ENCODE data around the gene KCNG2. TPM values are rescaled to one million over a fixed set of nuclear protein-coding genes. Genes with fewer than 3 reads are reported as not detected.

KCNG2 gene
- total and polyA plus RNA-seq, 4 donors = 0.03 to 0.23 (median 0.08) TPM; not detected in 1

DNA sequence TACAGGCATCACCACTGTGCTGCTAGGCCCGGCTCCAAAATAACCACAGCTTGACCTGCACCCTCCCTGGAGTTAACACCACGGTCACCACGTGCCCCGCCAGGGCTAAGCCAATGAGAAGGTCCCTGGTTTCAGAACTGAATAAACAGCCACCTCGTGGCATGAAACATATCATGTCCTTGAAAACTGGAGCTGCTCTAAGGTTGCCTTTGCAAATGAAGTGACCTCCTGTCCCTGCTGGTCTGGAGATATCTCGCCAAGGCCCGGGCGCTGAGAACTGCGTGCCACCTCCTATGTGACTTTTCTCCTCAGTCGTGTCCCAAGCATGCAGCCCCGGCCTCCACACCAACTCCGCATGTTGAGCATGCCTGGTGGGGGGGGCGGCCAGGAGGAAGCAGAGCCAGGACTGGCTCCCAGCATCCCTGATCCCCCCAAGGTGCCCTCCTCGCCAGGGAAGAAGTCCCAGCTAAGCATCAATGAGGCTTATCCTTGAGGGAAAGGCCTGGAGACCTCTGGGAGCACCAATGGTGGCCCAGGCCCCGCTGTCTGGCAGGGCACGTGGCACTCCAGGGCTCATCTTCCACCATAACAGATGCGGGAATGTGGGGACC lies 16.3 kb upstream of the KCNG2 start:
- WGBS = 77% methylated on average over 17 of the region's 17 CpGs
- Histone ChIP-seq H3K27ac (ENCODE audit: low read depth in 1 of 2, low read length in 2 of 2) (no peak overlapping the region), H3K27me3 (ENCODE audit: control insufficient read depth in 4 of 4, insufficient read depth in 4 of 4, low read length in 3 of 4) (no peaks in the 10 kb centered on the region)

DNA sequence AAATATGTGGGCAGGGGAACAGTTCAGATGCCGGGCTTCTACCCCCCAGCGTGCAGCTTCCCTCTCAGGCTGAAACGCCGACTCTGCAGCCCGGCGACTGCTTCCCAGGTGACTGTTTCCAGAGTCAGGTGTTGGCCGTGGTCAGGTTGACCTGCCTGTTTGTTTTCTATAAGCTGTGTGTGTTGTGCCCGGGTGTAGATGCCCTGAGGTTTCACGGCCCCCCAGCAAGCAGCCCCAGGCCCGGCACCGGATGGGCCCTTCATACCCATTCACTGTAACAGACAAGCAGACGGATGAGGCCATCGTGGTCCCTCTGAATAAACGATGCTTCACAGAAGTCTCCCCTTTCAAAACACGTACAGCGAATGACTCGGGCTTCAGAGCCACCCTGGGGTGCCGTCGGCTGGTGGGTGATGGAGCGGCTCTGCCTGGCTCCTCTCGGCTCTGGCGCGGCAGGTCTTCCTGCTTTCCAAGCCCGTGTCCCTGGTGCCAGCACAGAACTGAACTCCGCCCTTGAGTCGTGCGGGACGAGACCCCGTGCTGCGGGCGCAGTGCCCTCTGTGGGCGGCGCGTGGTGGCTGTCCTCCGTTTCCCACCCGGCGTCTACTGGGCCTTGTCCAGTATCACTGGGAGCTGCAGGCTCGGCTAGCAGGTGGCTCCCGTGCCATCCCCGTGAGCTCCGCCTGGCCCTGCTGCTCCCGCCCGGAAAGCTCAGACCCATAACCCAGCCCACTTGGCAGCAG lies 15.0 kb upstream of the KCNG2 start:
- no peak for DNase-seq (ENCODE audit: low spot score)
- TF ChIP-seq SP1 (IDR thresholded peaks at IDR 0.05) (no peak), RXRA (IDR thresholded peaks at IDR 0.05) (no peak), HNF4G (IDR thresholded peaks at IDR 0.05) (no peak), FOXA1 (IDR thresholded peaks at IDR 0.05) (no peak), TAF1 (conservative IDR thresholded peaks at IDR 0.05) (no peak), GABPA (IDR thresholded peaks at IDR 0.05 in 1 of 2, conservative IDR thresholded peaks at IDR 0.05 in 1 of 2) (no peak), YY1 (IDR thresholded peaks at IDR 0.05) (no peak), RAD21 (IDR thresholded peaks at IDR 0.05) (no peak), JUND (IDR thresholded peaks at IDR 0.05) (no peak)
- TF ChIP-seq, protein P1, sequence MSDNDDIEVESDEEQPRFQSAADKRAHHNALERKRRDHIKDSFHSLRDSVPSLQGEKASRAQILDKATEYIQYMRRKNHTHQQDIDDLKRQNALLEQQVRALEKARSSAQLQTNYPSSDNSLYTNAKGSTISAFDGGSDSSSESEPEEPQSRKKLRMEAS (IDR thresholded peaks at IDR 0.05) = no peak
- H3K36me3 ChIP-seq (ENCODE audit: control insufficient read depth in 4 of 4, insufficient read depth in 3 of 4, low read depth in 1 of 4, low read length in 3 of 4) = no peaks in the 10 kb centered on the region
- H3K4me3 ChIP-seq (ENCODE audit: low read depth in 1 of 3, low read length in 3 of 3) = no peak overlapping the region
- no peaks in the 10 kb centered on the region for H3K4me1 ChIP-seq (ENCODE audit: control insufficient read depth in 4 of 4, insufficient read depth in 4 of 4, low read length in 3 of 4)
- H3K27me3 ChIP-seq (ENCODE audit: control insufficient read depth in 4 of 4, insufficient read depth in 4 of 4, low read length in 3 of 4) = peaks cover 0 to 10% (median 3%) of the 10 kb centered on the region in 4 donors
- H3K9ac ChIP-seq (ENCODE audit: low read depth in 1 of 2, low read length in 2 of 2) = no peak overlapping the region
- WGBS = 88% methylated on average over 43 of the region's 43 CpGs
- peaks cover 0 to 5% (median 0%) of the 10 kb centered on the region in 4 donors for H3K9me3 ChIP-seq (ENCODE audit: control insufficient read depth in 4 of 4, low read length in 3 of 4)
- H3K27ac ChIP-seq (ENCODE audit: low read depth in 1 of 2, low read length in 2 of 2) = no peak overlapping the region

More for the DNA sequence above, 16.3 kb upstream of the KCNG2 start:
- DNase-seq (ENCODE audit: low spot score) = no peak
- Histone ChIP-seq H3K9ac (ENCODE audit: low read depth in 1 of 2, low read length in 2 of 2) (no peak overlapping the region), H3K4me3 (ENCODE audit: low read depth in 1 of 3, low read length in 3 of 3) (no peak overlapping the region), H3K4me1 (ENCODE audit: control insufficient read depth in 4 of 4, insufficient read depth in 4 of 4, low read length in 3 of 4) (no peaks in the 10 kb centered on the region), H3K9me3 (ENCODE audit: control insufficient read depth in 4 of 4, low read length in 3 of 4) (peaks cover 0 to 5% (median 0%) of the 10 kb centered on the region in 4 donors), H3K36me3 (ENCODE audit: control insufficient read depth in 4 of 4, insufficient read depth in 3 of 4, low read depth in 1 of 4, low read length in 3 of 4) (no peaks in the 10 kb centered on the region)
- TF ChIP-seq, protein P2, sequence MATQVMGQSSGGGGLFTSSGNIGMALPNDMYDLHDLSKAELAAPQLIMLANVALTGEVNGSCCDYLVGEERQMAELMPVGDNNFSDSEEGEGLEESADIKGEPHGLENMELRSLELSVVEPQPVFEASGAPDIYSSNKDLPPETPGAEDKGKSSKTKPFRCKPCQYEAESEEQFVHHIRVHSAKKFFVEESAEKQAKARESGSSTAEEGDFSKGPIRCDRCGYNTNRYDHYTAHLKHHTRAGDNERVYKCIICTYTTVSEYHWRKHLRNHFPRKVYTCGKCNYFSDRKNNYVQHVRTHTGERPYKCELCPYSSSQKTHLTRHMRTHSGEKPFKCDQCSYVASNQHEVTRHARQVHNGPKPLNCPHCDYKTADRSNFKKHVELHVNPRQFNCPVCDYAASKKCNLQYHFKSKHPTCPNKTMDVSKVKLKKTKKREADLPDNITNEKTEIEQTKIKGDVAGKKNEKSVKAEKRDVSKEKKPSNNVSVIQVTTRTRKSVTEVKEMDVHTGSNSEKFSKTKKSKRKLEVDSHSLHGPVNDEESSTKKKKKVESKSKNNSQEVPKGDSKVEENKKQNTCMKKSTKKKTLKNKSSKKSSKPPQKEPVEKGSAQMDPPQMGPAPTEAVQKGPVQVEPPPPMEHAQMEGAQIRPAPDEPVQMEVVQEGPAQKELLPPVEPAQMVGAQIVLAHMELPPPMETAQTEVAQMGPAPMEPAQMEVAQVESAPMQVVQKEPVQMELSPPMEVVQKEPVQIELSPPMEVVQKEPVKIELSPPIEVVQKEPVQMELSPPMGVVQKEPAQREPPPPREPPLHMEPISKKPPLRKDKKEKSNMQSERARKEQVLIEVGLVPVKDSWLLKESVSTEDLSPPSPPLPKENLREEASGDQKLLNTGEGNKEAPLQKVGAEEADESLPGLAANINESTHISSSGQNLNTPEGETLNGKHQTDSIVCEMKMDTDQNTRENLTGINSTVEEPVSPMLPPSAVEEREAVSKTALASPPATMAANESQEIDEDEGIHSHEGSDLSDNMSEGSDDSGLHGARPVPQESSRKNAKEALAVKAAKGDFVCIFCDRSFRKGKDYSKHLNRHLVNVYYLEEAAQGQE (IDR thresholded peaks at IDR 0.05) = no peak
- TF ChIP-seq EGR1 (IDR thresholded peaks at IDR 0.05; ENCODE audit: low read depth in 2 of 2) (no peak), NR2F2 (IDR thresholded peaks at IDR 0.05) (no peak), GABPA (IDR thresholded peaks at IDR 0.05 in 1 of 2, conservative IDR thresholded peaks at IDR 0.05 in 1 of 2) (no peak), RXRA (IDR thresholded peaks at IDR 0.05) (no peak), TAF1 (conservative IDR thresholded peaks at IDR 0.05) (no peak)

All from liver (tissue), 9 donors.